ENCODE measurements around the gene LRTM1. TPM values are rescaled to one million over a fixed set of nuclear protein-coding genes. Genes with fewer than 3 reads are reported as not detected.

Gene LRTM1
- total RNA-seq, 1 donor from 2014 or later, result not detected

DNA sequence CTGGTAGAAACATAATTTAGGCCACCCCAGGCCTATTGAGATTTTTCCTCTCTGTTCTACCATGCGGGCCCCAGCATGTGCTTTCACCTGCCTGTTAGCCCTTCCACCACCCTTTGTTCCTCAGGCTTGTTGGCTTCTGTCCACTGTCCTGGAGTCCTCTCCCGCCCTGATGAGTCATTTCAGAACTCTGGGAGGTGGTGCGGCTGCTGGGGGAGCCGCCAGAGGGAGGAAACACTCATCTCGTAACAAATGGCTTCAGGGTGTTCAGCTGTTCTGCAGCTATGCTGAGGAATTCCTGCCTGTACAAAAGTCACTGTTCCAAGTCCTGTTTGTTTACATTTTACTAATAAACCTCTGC lies 36.3 kb downstream of the LRTM1 start:
- Histone ChIP-seq H3K4me2 (no peak overlapping the region), H4K20me1 (ENCODE audit: low read depth) (no peaks in the 10 kb centered on the region), H3K27me3 (no peaks in the 10 kb centered on the region), H3K27ac (no peak overlapping the region), H2AFZ (replicated peaks) (peak overlapping the region; percentile 1), H3K9ac (no peak overlapping the region), H3K4me1 (no peaks in the 10 kb centered on the region), H3K4me3 (no peak overlapping the region), H3F3A (ENCODE audit: low read depth) (no peaks in the 10 kb centered on the region), H3K9me3 (ENCODE audit: low read depth) (no peaks in the 10 kb centered on the region), H3K36me3 (no peaks in the 10 kb centered on the region), H3K79me2 (ENCODE audit: low read depth) (no peaks in the 10 kb centered on the region)
- TF ChIP-seq CTCF (IDR thresholded peaks at IDR 0.05), result peak; percentile 5
- no peak for TF ChIP-seq EZH2 (IDR thresholded peaks at IDR 0.05)
- no peak for TF ChIP-seq EZH2phosphoT487 (IDR thresholded peaks at IDR 0.05)
- peaks cover 4% of the 10 kb centered on the region for H3K9me3 Mint-ChIP-seq
- peaks cover 2% of the 10 kb centered on the region for H3K27me3 Mint-ChIP-seq (ENCODE audit: insufficient read depth, low read depth)
- H3K4me3 Mint-ChIP-seq, result no peak overlapping the region
- H3K4me1 Mint-ChIP-seq, result peaks cover 16% of the 10 kb centered on the region
- peak overlapping the region; percentile 91 for H3K27ac Mint-ChIP-seq
- no peaks in the 10 kb centered on the region for H3K36me3 Mint-ChIP-seq
- peak; percentile 26 for DNase-seq (ENCODE audit: low spot score)

DNA sequence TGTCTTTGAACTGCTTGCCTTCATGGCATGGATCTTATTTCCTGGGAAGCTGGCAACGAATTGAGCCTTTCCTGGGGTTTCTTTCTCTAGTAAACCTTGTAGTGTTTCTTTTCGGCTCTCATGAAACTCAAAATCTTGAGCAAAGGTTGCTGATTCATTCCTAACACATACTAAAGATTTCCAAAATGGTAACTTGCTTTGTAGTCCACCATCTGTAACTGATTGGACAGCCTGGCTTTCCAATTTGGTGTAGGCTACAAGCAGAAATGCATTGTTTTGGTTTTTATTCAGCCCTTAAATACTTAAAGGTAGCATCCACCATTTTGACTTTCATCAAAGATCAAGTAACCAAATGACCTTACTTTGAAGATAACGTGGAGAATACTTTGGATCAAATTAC lies 38.1 kb downstream of the LRTM1 start:
- H3K4me3 Mint-ChIP-seq, result no peak overlapping the region
- H2AFZ ChIP-seq (replicated peaks), result no peak overlapping the region
- H3K27ac ChIP-seq, result no peak overlapping the region
- H3K9ac ChIP-seq, result no peak overlapping the region
- no peaks in the 10 kb centered on the region for H3K79me2 ChIP-seq (ENCODE audit: low read depth)
- H3K4me2 ChIP-seq, result no peak overlapping the region
- no peaks in the 10 kb centered on the region for H3K9me3 ChIP-seq (ENCODE audit: low read depth)
- no peaks in the 10 kb centered on the region for H3K36me3 Mint-ChIP-seq
- no peaks in the 10 kb centered on the region for H4K20me1 ChIP-seq (ENCODE audit: low read depth)
- peaks cover 4% of the 10 kb centered on the region for H3K9me3 Mint-ChIP-seq
- H3K4me1 ChIP-seq, result no peaks in the 10 kb centered on the region
- no peak overlapping the region for H3K4me3 ChIP-seq
- peaks cover 16% of the 10 kb centered on the region for H3K4me1 Mint-ChIP-seq
- no peak for TF ChIP-seq CTCF (IDR thresholded peaks at IDR 0.05)
- TF ChIP-seq EZH2 (IDR thresholded peaks at IDR 0.05), result no peak
- TF ChIP-seq EZH2phosphoT487 (IDR thresholded peaks at IDR 0.05), result no peak
- H3K36me3 ChIP-seq, result no peaks in the 10 kb centered on the region
- peaks cover 2% of the 10 kb centered on the region for H3K27me3 Mint-ChIP-seq (ENCODE audit: insufficient read depth, low read depth)
- no peaks in the 10 kb centered on the region for H3K27me3 ChIP-seq
- DNase-seq (ENCODE audit: low spot score), result no peak
- H3K27ac Mint-ChIP-seq, result no peak overlapping the region
- H3F3A ChIP-seq (ENCODE audit: low read depth), result no peaks in the 10 kb centered on the region

DNA sequence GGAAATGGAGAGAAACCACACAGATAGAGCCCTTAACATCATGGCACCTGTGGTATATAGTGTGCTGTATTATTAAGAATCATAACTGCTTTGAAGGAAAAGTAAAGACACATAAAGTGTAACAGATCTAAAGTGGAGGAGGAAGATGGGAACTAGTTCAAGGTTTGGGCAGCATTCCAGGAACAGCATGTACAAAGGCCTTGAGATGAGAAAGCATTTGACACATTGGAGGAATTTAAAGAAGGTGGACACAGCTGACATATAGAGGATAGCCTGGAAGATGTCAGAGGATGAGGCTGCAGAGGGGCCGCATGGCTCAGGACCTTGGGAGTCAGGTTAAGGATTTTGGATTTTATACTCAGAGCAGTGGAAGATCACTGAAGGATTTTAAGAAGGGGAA lies 39.0 kb downstream of the LRTM1 start:
- Histone ChIP-seq H3F3A (ENCODE audit: low read depth) (no peaks in the 10 kb centered on the region), H3K4me2 (no peak overlapping the region), H3K79me2 (ENCODE audit: low read depth) (no peaks in the 10 kb centered on the region), H3K9me3 (ENCODE audit: low read depth) (no peaks in the 10 kb centered on the region), H3K27me3 (no peaks in the 10 kb centered on the region), H2AFZ (replicated peaks) (no peak overlapping the region), H4K20me1 (ENCODE audit: low read depth) (no peaks in the 10 kb centered on the region), H3K27ac (no peak overlapping the region), H3K9ac (no peak overlapping the region), H3K4me3 (no peak overlapping the region), H3K4me1 (no peaks in the 10 kb centered on the region), H3K36me3 (no peaks in the 10 kb centered on the region)
- Mint-ChIP-seq H3K27me3 (ENCODE audit: insufficient read depth, low read depth) (peaks cover 4% of the 10 kb centered on the region), H3K4me1 (peaks cover 16% of the 10 kb centered on the region), H3K36me3 (no peaks in the 10 kb centered on the region), H3K4me3 (no peak overlapping the region), H3K27ac (no peak overlapping the region), H3K9me3 (peaks cover 4% of the 10 kb centered on the region)
- no peak for DNase-seq (ENCODE audit: low spot score)
- TF ChIP-seq EZH2 (IDR thresholded peaks at IDR 0.05), result no peak
- no peak for TF ChIP-seq EZH2phosphoT487 (IDR thresholded peaks at IDR 0.05)
- no peak for TF ChIP-seq CTCF (IDR thresholded peaks at IDR 0.05)

All from neural progenitor cell (in vitro differentiated cells).